Hematopoietic multipotent progenitor cell treated with erythropoietin and hydrocortisone succinate and interleukin-3 and kit ligand, for 17 days (in vitro differentiated cells): ENCODE data around the gene DTX1.

Source experiments
- DNase-seq: peaks from one replicate; pipeline ENCODE4 v3.0.0-alpha.2; 2015; ENCODE audit warnings: low spot score

Gene DTX1

GRCh38 chr12:113071135-113072112 is 14.9 kb downstream of the DTX1 start:
- DNase-seq: no peak

DNA sequence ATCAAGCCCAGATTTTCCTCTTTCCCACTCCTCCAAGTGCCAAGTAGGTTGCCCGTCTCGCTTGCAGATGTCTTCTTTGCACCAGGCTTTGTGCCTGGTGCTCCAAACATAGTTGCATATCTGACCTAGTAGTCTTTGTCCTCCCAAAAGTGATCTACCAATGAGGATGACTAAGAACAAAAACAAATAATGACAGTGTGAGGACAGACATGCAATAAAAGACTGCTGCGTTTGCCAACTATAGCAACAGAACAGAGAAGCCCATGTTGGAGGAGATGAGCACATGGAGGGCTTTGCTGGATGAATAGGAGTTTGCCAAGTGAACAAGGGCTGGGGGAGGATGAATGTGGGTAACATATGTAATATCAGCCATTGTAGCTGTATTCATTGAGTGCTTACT is 15.6 kb downstream of the DTX1 start:
- DNase-seq: no peak

DNA sequence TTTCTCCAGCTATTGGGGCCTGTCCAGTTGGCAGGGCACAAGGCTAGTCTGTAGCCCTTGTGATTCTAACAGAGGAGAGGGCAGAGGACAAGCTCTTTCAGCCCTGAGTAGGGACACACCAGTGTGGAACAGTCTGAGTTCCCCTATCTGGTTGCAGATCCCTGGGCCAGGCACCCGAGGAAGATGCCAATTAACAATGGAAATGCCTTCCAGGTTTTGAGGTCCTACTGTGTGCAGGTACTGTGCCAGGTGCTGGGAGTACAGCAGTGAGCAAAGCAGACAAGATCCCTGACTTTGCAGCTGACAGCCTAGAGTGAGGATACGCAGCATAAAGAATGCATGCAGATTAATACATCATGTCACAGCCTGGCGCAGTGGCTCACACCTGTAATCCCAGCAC is 17.1 kb downstream of the DTX1 start:
- no peak for DNase-seq

DNA sequence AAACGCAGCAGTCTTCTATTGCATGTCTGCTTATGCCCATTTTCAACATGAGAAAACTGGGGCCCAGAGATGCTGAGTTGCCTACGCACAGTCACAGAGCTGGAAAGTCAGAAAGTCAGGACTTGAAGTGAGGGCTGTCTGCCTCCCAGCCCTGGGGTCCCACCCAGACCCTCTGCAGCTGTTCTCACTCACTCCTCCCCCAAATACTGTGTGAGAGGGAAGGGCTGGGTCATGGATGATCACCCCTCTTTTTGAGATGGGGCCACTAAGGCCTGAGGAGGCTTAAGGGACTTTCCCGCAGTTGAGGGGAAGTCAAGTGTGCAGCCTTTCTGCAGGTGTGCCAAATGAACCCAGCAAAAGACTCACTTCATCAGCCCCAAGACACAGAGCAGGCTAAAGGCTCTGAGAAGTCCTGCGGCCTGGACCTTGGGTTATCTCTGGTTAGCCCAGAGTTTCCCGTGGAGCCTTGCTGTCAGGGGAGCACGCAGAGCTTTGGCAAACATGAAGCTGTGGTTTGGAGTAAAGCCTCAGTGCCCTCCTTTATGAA is 18.7 kb downstream of the DTX1 start:
- no peak for DNase-seq

- no peak for DNase-seq
Observed at GRCh38 chr12:113077057-113077858, 20.7 kb downstream of the DTX1 start.

- no peak for DNase-seq
Observed at GRCh38 chr12:113077859-113078255, 21.3 kb downstream of the DTX1 start.

- DNase-seq: no peak
Observed at GRCh38 chr12:113081873-113082272, 25.3 kb downstream of the DTX1 start.

GRCh38 chr12:113082486-113083148 is 26.1 kb downstream of the DTX1 start:
- no peak for DNase-seq

GRCh38 chr12:113083863-113084435 is 27.4 kb downstream of the DTX1 start:
- no peak for DNase-seq

GRCh38 chr12:113086249-113087164 is 30.0 kb downstream of the DTX1 start:
- no peak for DNase-seq

DNA sequence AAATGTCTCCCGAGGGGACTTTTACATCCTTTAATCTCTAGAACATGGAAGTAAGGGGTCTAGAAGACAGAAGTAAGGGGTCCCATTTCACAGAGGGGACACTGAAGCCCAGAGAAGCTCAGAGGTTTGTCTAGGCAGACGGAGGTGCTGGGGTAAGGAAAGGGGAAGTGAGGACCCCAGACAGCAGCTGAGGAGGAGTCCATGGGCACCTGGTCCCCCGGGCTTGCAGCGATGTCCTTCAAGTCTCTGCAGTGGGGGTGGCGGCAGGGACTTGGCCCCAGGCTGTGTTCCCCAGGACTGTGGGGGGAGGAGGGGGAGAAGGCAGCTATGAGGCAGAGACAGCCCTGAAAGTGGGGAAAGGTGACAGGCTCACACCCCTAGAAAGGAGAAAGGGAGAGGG is 30.7 kb downstream of the DTX1 start:
- DNase-seq: no peak

DNA sequence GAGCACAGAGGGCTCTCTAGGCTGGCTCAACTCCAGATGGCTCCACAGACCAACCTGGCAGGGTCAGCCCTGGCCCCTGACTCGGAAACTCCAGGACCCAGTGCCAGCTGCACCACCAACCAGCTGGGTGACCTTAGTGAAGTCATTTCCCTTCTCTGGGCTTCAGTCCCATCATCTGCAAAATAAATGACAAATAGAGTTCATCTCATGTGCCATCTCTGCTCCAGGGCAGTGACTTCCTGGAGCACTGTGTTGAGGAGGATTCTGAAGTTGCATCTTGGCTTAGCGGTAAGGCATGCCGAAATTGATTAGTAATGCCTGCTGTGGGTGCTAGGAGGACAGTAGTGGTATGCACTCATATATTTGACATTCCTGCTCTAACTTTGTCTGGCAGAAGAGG is 31.5 kb downstream of the DTX1 start:
- DNase-seq: no peak

GRCh38 chr12:113088971-113089756 is 32.6 kb downstream of the DTX1 start:
- no peak for DNase-seq

DNA sequence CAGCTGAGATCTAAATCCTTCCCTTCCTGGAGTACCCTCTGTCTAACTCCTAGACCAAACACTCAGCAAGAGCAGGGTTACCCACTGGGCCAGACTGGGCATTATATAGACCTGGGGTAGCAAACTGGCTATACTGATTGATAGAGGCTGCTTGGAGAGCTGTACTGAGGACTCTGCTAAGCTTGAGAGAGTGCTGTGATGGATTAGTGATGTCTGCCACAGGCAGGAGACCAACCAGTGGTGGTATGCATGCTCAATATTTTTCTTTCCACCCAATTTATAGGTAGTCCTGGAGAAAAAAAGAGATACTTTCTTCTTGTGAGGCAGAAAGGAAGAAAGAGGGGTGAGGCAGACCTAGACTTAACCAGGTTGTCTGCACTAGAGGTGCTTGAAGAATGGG is 33.3 kb downstream of the DTX1 start:
- no peak for DNase-seq

GRCh38 chr12:113090740-113091139 is 34.2 kb downstream of the DTX1 start:
- DNase-seq: no peak

DNA sequence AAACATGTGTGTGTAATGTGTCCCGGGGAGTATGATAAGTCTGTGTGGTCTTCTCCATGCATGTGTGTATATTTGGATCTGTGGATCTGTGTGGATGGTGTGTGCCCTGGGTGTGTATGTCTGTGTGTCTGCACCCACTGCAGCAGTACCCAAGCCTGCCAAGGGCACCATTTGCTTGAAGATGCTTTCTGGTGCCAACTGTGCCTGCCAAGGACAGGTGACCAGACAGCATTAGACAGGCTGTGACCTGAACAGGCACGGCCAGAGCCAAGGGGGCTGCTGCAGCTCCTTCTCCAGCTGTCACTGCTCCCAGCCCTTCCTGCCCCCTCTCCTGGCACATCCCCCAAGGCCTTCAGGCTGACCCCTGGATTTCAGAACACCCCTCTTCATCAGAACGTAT is 35.0 kb downstream of the DTX1 start:
- DNase-seq: no peak

DNA sequence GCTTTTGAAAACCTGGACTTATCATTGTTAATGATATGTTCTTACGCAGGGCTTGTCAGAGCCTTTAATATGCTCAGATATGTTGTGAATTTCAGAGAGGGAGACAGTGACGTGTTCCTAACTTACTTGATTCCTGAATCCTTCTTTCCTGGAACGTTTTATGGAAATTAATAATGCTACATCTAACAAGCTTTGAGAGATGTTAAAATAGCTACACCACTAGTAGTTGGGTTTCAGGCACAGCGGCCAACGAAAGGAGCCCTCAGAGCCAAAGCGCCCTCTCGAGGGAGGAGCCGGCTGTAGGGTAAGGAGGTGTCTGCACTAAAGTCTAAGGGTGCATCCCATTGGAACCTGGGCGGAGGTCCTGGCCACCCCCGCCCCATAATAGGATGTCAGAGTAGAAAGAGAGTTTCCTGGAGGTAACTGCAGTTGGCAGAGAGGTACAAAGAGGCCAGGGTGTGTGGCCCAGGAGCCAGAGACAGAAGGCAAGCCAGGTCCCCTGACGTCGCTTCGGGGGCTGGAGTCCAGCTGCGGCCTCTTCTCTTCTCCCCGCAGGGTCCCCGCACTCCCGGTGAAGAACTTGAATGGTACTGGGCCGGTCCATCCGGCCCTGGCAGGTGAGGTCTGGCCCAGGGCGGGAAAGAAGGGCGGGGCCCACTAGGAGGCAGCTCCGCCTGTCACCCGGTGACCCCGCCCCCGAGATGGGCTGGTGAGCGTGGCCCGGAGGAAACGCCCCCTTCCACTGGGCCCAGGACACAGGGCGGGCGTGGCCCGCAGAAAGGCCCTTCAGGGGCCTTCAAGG is 36.3 kb downstream of the DTX1 start:
- peak; percentile 24 for DNase-seq

GRCh38 chr12:113093409-113094101 is 37.0 kb downstream of the DTX1 start:
- no peak for DNase-seq
